HL-60 (cell line): ENCODE results near the gene PCDHB4.
"Not testable (repeated sequence)": the region's sequence is repeated elsewhere in the genome, so short reads cannot be mapped to it uniquely, and the experiment has no call there.

Experiments
- CTCF ChIP-seq: IDR thresholded peaks from one replicate; pipeline ENCODE4 v1.5.1; 2011; ENCODE audit warnings: low read length, control low read depth, inconsistent platforms; ENCODE audit not compliant: insufficient read depth
- GABPA ChIP-seq: IDR thresholded peaks from 2 replicates; pipeline ENCODE4 v1.6.1; 2012; ENCODE audit warnings: low read depth
- POLR2AphosphoS5 ChIP-seq: IDR thresholded peaks from 2 replicates; pipeline ENCODE4 v1.6.1; 2012; ENCODE audit warnings: low read depth
- SPI1 ChIP-seq: IDR thresholded peaks from 2 replicates; pipeline ENCODE4 v1.6.1; 2012; ENCODE audit warnings: low read depth, mild to moderate bottlenecking, borderline replicate concordance

GRCh38 chr5:141151632-141152031 lies 30.0 kb downstream of the PCDHB4 start:
- not testable (repeated sequence) for TF ChIP-seq CTCF, POLR2AphosphoS5, SPI1, GABPA
